ENCODE data around the gene DDRGK1. TPM values are rescaled to one million over a fixed set of nuclear protein-coding genes. Genes with fewer than 3 reads are reported as not detected.

The DDRGK1 gene
- 10 to 100 TPM; 45.6 to 63.1 (median 48.0) TPM for polyA plus RNA-seq

DNA sequence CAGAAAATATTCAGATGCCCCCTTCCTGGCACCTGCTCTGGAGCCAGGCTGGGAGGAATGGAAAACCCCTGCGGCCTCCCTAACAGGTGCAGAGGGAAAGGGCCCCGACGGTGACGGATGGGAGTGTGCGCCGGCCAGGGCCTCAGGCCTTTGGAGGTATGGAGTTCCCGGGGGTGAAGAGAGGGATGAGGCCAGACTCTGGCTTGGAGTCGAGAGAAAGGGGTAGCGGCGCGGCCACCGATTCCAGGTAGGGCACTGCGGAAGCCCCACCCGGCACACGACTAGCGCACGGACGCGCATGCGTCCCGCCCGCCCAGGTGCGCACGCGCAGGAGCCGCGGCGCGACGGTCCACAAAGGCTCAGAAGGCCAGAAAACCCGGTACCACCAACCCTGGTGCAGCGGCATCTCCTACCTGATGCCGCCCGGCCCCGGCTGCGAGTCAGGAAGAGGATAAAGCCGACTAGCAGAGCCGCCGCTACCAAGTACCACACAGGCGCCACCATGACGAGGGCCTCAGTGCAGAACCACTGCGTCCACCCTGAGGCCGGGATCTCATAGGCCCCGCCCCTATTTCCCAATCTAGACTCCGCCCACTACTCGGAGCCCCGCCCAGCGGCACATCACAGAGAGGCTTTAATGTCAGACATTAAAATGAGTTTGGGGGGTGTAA lies at the start of gene DDRGK1:
TSS of gene DDRGK1 (minus strand) at position 559 of the 671 bp plus-strand sequence. CDS start at position 504, 55 bp downstream.
- DNase-seq, result peak; percentile 89 to 92 (median 92)
- Mint-ChIP-seq H3K4me1 (peaks cover 26 to 31% of the 10 kb centered on the region in 2 donors), H3K27ac (peak within 1 kb of the TSS; percentile 86 to 96 (median 92)), H3K27me3 (ENCODE audit: low read depth in 3 of 3) (peaks cover 5 to 6% (median 6%) of the 10 kb centered on the region in 3 donors), H3K9me3 (no peaks in the 10 kb centered on the region), H3K4me3 (peak within 1 kb of the TSS; percentile 92 to 96 (median 94)), H3K36me3 (peaks cover 4 to 11% (median 9%) of the 10 kb centered on the region in 3 donors)

DNA sequence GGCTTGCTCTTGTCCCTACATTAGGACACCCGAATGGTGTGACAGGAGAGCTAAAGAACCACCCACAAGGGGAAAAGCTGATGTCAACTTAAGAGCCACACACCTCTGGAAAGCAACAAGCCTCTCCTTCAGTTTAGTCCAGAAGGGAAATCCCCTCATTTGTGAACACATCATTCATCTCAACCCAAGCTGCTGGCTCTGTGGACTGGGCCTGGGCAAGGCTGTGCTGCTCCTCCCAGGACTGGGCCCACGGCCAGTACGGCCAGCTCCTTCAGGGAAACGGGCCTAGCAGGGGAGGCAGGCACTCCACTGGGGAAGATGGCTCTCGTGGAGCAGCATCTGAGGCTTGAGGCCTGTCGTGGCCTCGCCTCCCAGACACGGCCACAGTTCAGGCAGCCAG lies 47.3 kb upstream of the DDRGK1 start:
- Mint-ChIP-seq H3K4me3 (no peak overlapping the region), H3K27me3 (ENCODE audit: low read depth in 3 of 3) (peaks cover 3 to 9% (median 5%) of the 10 kb centered on the region in 3 donors), H3K36me3 (peaks cover 6 to 20% (median 14%) of the 10 kb centered on the region in 3 donors), H3K27ac (no peak overlapping the region), H3K4me1 (peaks cover 0 to 2% of the 10 kb centered on the region in 2 donors), H3K9me3 (no peaks in the 10 kb centered on the region)
- no peak for DNase-seq

DNA sequence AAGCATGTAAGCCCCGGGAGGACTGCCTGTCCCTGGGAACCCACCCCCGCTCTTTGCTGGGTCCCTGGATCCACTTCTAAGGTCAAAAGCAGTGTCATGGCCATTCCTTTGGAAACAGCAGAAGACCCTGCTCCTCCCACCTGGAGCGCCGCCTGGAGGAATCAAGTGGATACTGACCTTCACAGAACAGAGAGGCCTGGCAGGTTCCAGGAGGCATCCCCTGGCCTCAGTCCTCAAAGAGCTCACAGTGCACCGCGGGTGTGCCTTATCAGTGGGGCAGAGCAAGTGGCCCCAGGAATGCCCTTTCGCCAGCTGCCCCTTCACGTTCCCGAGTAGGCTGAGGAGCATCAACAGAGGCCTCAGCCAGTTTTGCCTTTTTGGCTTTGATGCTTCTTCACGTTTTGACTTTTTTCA lies 45.6 kb upstream of the DDRGK1 start:
- Mint-ChIP-seq H3K4me1 (peaks cover 0 to 2% of the 10 kb centered on the region in 2 donors), H3K27me3 (ENCODE audit: low read depth in 3 of 3) (peaks cover 2 to 14% (median 5%) of the 10 kb centered on the region in 3 donors), H3K27ac (no peak overlapping the region), H3K36me3 (peaks cover 0 to 10% (median 9%) of the 10 kb centered on the region in 3 donors), H3K4me3 (no peak overlapping the region), H3K9me3 (no peaks in the 10 kb centered on the region)
- no peak for DNase-seq

DNA sequence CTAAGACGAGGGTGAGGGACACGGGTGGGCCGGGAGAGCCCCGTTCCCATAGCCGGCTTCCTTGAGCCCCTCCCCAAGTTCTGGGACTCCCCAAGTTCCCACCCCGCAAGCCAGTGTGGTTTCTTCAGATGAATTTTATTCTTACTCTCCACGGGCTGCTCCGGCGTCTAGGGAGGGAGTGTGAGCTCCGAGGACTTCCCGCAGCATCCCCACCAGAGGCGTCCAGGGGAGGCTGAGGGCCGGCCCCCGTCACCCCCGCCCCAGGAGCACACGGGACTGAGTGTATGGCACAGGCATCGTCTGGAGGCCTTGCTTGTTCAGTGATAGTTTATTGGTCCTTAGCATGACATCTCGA lies 44.5 kb upstream of the DDRGK1 start:
- peaks cover 5 to 18% (median 6%) of the 10 kb centered on the region in 3 donors for H3K27me3 Mint-ChIP-seq (ENCODE audit: low read depth in 3 of 3)
- H3K27ac Mint-ChIP-seq, result no peak overlapping the region
- H3K4me1 Mint-ChIP-seq, result peaks cover 0 to 2% of the 10 kb centered on the region in 2 donors
- H3K9me3 Mint-ChIP-seq, result no peaks in the 10 kb centered on the region
- H3K36me3 Mint-ChIP-seq, result peaks cover 0 to 9% (median 4%) of the 10 kb centered on the region in 3 donors
- peak overlapping the region in 2 of 5 donors; percentile 30 to 44 for H3K4me3 Mint-ChIP-seq
- no peak for DNase-seq

DNA sequence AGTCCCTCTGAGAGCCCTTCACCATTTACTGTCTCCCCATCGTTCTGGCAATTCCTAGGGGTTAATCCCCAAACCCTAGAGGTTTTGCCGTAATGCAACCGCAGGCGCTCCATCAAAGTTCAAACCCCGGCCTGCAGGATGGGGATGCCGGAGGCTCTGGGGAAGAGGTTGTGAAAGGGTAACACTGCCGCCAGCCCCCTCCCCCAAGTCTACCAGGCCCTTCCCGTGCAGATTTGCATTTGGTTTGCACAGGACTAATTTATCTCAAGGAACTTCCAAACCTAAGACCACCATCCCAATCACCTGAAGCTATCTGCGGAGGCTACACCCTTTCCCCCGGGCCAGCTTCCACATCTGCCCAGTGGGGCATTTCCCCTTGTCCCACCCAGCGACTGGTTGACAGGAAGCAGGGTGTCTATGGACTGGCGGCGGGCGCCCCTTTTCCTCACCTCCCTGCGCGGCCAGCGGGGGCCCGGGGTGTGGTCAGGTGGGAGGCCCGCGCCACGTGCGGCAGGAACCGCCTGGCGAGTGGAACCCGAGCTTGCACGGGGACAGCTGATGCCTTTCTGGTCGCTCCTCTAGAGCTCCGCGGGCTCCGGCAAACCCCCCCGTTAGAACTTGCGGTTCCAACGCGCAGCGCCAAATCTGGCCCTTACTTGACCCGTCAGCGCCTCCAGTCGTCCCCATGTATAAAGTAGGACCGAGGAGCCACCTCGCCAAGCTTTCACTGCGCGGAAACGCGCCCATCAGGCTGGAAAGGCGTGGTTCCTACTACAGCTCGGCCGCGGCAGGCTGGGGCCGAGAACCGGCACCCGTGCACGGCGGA lies 43.9 kb upstream of the DDRGK1 start:
- H3K27me3 Mint-ChIP-seq (ENCODE audit: low read depth in 3 of 3), result peaks cover 5 to 18% (median 6%) of the 10 kb centered on the region in 3 donors
- peaks cover 0 to 9% (median 4%) of the 10 kb centered on the region in 3 donors for H3K36me3 Mint-ChIP-seq
- peak overlapping the region in 2 of 5 donors; percentile 30 to 44 for H3K4me3 Mint-ChIP-seq
- H3K9me3 Mint-ChIP-seq, result no peaks in the 10 kb centered on the region
- peaks cover 0 to 2% of the 10 kb centered on the region in 2 donors for H3K4me1 Mint-ChIP-seq
- H3K27ac Mint-ChIP-seq, result no peak overlapping the region
- DNase-seq, result no peak

DNA sequence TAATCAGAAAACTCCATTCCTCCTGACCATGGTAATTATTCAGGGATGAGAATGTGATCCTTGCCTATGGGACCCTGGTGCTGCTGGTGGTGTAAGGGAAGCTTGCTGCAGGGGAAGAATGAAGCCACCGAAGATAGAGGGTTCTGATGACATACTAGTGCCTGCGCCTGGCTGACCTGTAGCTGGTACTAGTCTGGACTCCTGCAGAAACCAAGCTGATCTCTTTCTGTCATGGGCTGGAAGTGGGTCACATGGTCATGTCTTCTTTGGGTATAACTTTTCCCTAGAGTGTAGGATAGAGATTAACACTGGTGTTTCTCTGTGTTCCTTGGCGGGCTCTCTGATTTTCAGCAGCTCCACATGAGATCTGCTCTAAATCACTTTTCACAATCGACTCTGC lies 43.2 kb upstream of the DDRGK1 start:
- Mint-ChIP-seq H3K9me3 (no peaks in the 10 kb centered on the region), H3K27me3 (ENCODE audit: low read depth in 3 of 3) (peaks cover 5 to 18% (median 6%) of the 10 kb centered on the region in 3 donors), H3K27ac (no peak overlapping the region), H3K4me1 (peaks cover 0 to 2% of the 10 kb centered on the region in 2 donors), H3K4me3 (no peak overlapping the region), H3K36me3 (peaks cover 0 to 7% (median 2%) of the 10 kb centered on the region in 3 donors)
- DNase-seq, result no peak

DNA sequence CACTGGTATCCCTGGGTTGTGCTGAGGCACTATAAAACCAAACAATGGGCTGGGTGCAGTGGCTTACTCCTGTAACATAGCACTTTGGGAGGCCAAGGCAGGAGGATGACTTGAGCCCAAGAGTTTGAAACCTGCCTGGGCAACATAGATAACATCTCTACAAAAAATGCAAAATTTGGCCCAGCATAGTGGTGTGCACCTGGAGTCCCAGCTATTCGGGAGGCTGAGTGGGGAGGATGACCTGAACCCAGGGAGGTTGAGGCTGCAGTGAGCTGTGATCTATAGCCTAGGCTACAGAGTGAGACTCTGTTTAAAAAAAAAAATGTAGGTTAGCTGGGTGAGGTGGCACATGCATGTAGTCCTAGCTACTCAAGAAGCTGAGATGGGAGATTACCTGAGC lies 42.2 kb upstream of the DDRGK1 start:
- DNase-seq, result no peak
- peaks cover 0 to 2% of the 10 kb centered on the region in 2 donors for H3K4me1 Mint-ChIP-seq
- no peak overlapping the region for H3K4me3 Mint-ChIP-seq
- no peak overlapping the region for H3K27ac Mint-ChIP-seq
- peaks cover 8 to 18% (median 12%) of the 10 kb centered on the region in 3 donors for H3K27me3 Mint-ChIP-seq (ENCODE audit: low read depth in 3 of 3)
- H3K9me3 Mint-ChIP-seq, result no peaks in the 10 kb centered on the region
- no peaks in the 10 kb centered on the region for H3K36me3 Mint-ChIP-seq

DNA sequence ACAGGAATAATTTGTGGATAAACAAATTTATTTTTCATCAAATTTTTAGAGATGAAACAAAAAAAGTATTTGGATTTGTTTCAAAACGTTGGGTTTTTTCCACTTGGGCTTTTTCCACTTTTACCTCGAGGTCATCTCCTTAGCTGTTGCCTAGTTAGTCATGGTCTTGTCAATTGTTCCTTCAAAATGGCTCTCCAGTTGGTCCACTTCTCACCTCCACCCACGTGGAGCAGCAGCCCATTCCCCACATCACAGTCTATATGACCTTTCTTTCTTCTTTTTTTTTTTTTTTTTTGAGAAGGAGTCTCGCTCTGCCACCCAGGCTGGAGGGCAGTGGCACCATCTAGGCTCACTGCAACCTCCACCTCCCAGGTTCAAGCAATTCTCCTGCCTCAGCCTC lies 41.2 kb upstream of the DDRGK1 start:
- DNase-seq, result no peak
- peaks cover 12 to 21% (median 12%) of the 10 kb centered on the region in 3 donors for H3K27me3 Mint-ChIP-seq (ENCODE audit: low read depth in 3 of 3)
- no peak overlapping the region for H3K27ac Mint-ChIP-seq
- H3K9me3 Mint-ChIP-seq, result peaks cover 0 to 2% (median 0%) of the 10 kb centered on the region in 6 donors
- no peaks in the 10 kb centered on the region for H3K36me3 Mint-ChIP-seq
- peaks cover 0 to 2% of the 10 kb centered on the region in 2 donors for H3K4me1 Mint-ChIP-seq
- no peak overlapping the region for H3K4me3 Mint-ChIP-seq

DNA sequence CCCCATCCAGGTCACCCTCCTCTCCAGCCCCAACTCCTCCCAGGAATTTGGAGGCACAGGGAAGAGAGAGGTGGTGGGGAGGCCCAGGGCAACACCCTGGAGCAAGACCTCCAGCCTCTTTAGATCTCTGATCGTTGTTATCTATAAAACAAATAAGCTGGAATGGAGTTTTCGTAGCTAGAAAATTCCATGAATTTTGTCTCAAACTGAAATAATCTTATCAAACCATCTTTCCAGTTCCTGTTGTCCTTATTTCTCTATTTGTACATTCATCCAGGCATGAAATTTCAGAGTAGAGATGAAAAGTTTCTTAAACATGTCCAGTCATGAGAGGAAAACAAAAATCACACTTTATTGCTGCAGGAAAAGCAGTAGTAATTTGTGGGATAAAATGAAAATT lies 40.7 kb upstream of the DDRGK1 start:
- H3K36me3 Mint-ChIP-seq, result no peaks in the 10 kb centered on the region
- H3K4me3 Mint-ChIP-seq, result no peak overlapping the region
- peaks cover 0 to 2% of the 10 kb centered on the region in 2 donors for H3K4me1 Mint-ChIP-seq
- peaks cover 12 to 20% (median 15%) of the 10 kb centered on the region in 3 donors for H3K27me3 Mint-ChIP-seq (ENCODE audit: low read depth in 3 of 3)
- no peak overlapping the region for H3K27ac Mint-ChIP-seq
- DNase-seq, result no peak
- peaks cover 0 to 2% (median 0%) of the 10 kb centered on the region in 6 donors for H3K9me3 Mint-ChIP-seq

DNA sequence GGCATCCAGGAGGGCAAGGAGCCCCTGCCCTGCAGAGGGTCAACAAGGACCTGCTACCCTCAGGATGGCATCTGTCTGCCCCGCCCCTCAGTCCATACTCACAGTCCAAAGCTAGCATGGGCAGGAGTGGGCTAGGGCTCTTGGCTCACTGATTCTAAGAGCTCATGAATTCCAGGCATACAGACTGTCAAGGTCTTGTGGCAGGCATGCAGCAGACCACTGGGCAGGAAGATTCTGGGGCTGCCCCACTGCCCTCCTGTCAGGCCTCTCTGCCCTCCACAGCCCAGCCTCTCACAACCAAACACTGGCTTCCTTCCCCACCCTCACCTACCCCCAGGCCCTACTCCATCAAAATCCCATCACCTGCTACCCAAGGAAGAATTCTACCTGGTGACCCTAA lies 40.1 kb upstream of the DDRGK1 start:
- DNase-seq, result no peak
- peaks cover 5 to 8% of the 10 kb centered on the region in 2 donors for H3K4me1 Mint-ChIP-seq
- no peak overlapping the region for H3K27ac Mint-ChIP-seq
- H3K9me3 Mint-ChIP-seq, result peaks cover 0 to 2% (median 0%) of the 10 kb centered on the region in 6 donors
- H3K4me3 Mint-ChIP-seq, result no peak overlapping the region
- H3K27me3 Mint-ChIP-seq (ENCODE audit: low read depth in 3 of 3), result peaks cover 12 to 18% (median 15%) of the 10 kb centered on the region in 3 donors
- no peaks in the 10 kb centered on the region for H3K36me3 Mint-ChIP-seq

DNA sequence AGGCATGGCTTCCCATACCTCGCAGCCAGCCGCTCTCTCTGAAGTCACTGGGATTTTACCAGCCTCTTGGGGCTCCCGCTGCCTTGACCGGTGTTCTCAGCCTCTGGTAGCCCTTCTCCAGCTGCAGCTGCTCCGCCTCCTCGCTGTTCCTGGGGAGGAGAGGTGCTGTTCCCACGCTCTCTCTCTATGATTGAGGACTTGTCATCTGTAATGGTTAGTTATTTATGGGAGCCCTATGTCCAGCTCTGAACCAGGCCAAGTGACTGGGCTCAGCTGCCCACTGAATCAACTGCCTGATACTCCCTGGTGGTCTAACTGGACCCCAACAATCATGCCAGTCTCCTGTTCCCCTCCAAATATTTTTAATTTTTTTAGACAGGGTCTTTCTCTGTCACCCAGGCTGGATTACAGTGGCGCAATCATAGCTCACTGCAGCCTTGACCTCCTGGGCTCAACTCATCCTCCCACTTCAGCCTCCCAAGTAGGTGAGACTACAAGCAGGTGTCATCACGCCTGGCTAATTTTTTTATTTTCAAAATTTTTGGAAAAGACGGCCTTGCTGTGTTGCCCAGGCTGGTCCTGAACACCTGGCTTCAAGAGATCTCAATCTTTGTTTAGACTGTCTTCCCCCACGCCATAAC lies 39.4 kb upstream of the DDRGK1 start:
- Mint-ChIP-seq H3K9me3 (peaks cover 0 to 2% (median 0%) of the 10 kb centered on the region in 6 donors), H3K27ac (no peak overlapping the region), H3K27me3 (ENCODE audit: low read depth in 3 of 3) (peaks cover 12 to 19% (median 16%) of the 10 kb centered on the region in 3 donors), H3K36me3 (no peaks in the 10 kb centered on the region), H3K4me3 (no peak overlapping the region), H3K4me1 (peaks cover 7 to 9% of the 10 kb centered on the region in 2 donors)
- DNase-seq, result no peak

DNA sequence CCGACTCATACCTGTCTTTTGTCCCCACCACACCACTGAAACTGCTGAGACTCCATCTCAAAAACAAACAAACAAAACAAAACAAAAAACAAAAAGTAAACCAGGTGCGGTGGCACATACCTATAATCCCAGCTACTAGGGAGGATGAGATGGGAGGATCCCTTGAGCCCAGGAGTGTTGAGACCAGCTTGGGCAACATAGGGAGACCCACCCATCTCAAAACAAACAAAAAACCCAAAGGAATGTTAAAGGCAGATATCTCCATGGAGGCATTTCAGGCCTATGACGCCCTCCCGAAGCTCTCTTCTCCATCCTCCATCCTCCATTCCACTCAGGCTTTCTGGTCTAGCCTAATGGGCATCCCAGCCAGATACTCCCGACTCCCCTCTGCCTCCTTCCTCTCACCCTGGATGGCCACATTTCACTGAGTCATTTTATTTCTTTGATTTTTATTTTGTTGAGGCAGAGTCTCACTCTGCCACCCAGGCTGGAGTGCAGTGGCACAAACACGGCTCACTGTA lies 37.8 kb upstream of the DDRGK1 start:
- Mint-ChIP-seq H3K27me3 (ENCODE audit: low read depth in 3 of 3) (peaks cover 17 to 19% (median 18%) of the 10 kb centered on the region in 3 donors), H3K36me3 (no peaks in the 10 kb centered on the region), H3K9me3 (peaks cover 0 to 2% (median 0%) of the 10 kb centered on the region in 6 donors), H3K4me3 (peak overlapping the region in 2 of 5 donors; percentile 6 to 36), H3K27ac (no peak overlapping the region), H3K4me1 (peaks cover 7% of the 10 kb centered on the region in 2 donors)
- DNase-seq, result no peak

DNA sequence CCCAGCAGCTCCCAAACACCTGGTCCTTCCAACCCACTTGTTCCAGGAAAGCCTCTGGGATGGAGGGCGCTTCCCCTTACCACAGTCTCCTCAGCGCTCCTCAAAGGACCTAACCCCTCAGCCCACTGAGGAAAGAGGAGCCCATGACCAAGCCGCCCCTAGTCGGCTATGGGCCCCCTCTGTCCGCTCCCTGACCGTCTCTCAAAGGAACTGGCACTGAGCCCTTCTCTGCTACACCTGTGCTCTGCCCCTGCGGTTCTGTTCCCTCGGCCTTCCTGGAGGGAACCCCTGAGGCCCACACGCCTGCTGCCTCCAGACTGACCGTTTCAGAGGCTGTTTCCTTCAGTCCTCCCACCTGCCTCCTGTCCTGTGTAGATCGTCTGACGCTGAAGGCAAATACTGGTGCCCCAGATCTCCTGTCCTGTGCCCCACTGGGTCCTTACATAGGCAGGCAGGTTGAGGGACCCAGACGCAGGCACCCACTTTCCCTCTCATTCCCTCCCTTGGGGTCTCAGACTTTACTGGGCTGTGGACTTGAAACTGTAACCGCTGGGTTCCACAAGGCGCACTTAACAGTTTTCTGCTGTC lies 36.4 kb upstream of the DDRGK1 start:
- Mint-ChIP-seq H3K9me3 (peaks cover 0 to 2% (median 0%) of the 10 kb centered on the region in 6 donors), H3K27me3 (ENCODE audit: low read depth in 3 of 3) (peaks cover 17 to 29% (median 21%) of the 10 kb centered on the region in 3 donors), H3K27ac (no peak overlapping the region), H3K4me3 (peak overlapping the region; percentile 26 to 91 (median 63)), H3K36me3 (no peaks in the 10 kb centered on the region), H3K4me1 (peaks cover 7 to 8% of the 10 kb centered on the region in 2 donors)
- no peak for DNase-seq
